Hepatocyte (in vitro differentiated cells): ENCODE measurements around the gene PLCB4. TPM values are rescaled to one million over a fixed set of nuclear protein-coding genes. Genes with fewer than 3 reads are reported as not detected.
A peak's percentile ranks its signal among the peaks of the same experiment; 100 is the strongest.

Source experiments
- DNase-seq: peaks from one replicate; pipeline ENCODE4 v3.0.0-alpha.2; 2016; ENCODE audit warnings: low spot score
- H2AFZ ChIP-seq: fragments of 200-600 bp; sonication (generic); 2 replicates; pipeline ENCODE4 v1.6.0; 2016; ENCODE audit warnings: antibody characterized with exemption, mild to moderate bottlenecking
- H3K27ac ChIP-seq: fragments of 200-600 bp; sonication (generic); 2 replicates; pipeline ENCODE4 v1.5.1; 2016; ENCODE audit warnings: mild to moderate bottlenecking
- H3K27me3 ChIP-seq: fragments of 200-600 bp; sonication (generic); 2 replicates; pipeline ENCODE4 v1.6.1; 2016
- H3K36me3 ChIP-seq: fragments of 200-600 bp; sonication (generic); replicated peaks from 2 replicates; pipeline ENCODE4 v1.5.1; 2016; ENCODE audit warnings: low read depth; ENCODE audit not compliant: insufficient read depth
- H3K4me1 ChIP-seq: fragments of 200-600 bp; sonication (generic); 2 replicates; pipeline ENCODE4 v1.5.1; 2016; ENCODE audit warnings: mild to moderate bottlenecking, moderate library complexity; ENCODE audit not compliant: insufficient read depth
- H3K4me2 ChIP-seq: fragments of 200-600 bp; sonication (generic); 2 replicates; pipeline ENCODE4 v1.6.0; 2016
- H3K4me3 ChIP-seq: fragments of 200-600 bp; sonication (generic); 2 replicates; pipeline ENCODE4 v1.5.1; 2016; ENCODE audit warnings: mild to moderate bottlenecking
- H3K79me2 ChIP-seq: fragments of 200-600 bp; sonication (generic); 2 replicates; pipeline ENCODE4 v1.6.0; 2017; ENCODE audit warnings: mild to moderate bottlenecking
- H3K9me2 ChIP-seq: fragments of 200-600 bp; sonication (generic); replicated peaks from 2 replicates; pipeline ENCODE4 v1.6.0; 2017; ENCODE audit warnings: mild to moderate bottlenecking; ENCODE audit not compliant: insufficient read depth
- H3K9me3 ChIP-seq: fragments of 200-600 bp; sonication (generic); 2 replicates; pipeline ENCODE4 v1.5.1; 2016; ENCODE audit warnings: low read depth, mild to moderate bottlenecking
- H4K20me1 ChIP-seq: fragments of 200-600 bp; sonication (generic); 2 replicates; pipeline ENCODE4 v1.6.0; 2016; ENCODE audit warnings: mild to moderate bottlenecking; ENCODE audit not compliant: insufficient read depth, poor library complexity, severe bottlenecking
- CTCF ChIP-seq: fragments of 200-600 bp; sonication (generic); IDR thresholded peaks from 2 replicates; pipeline ENCODE4 v1.5.1; 2016; ENCODE audit warnings: antibody characterized with exemption, mild to moderate bottlenecking; ENCODE audit not compliant: poor library complexity
- EZH2 ChIP-seq: fragments of 200-600 bp; sonication (generic); IDR thresholded peaks from 2 replicates; pipeline ENCODE4 v1.6.1; 2016; ENCODE audit warnings: antibody characterized with exemption, mild to moderate bottlenecking, borderline replicate concordance
- EZH2phosphoT487 ChIP-seq: fragments of 200-600 bp; sonication (generic); IDR thresholded peaks from one replicate; pipeline ENCODE4 v1.6.1; 2018; ENCODE audit warnings: antibody characterized with exemption, mild to moderate bottlenecking, low read depth, moderate library complexity; ENCODE audit not compliant: unreplicated experiment, severe bottlenecking
- WGBS: methylation state at CpG from one replicate; pipeline ENCODE4 v1.1.6; 2016; ENCODE audit warnings: low lambda C conversion rate; ENCODE audit errors: missing lambda C conversion rate; 5-methylcytosine and 5-hydroxymethylcytosine counted together
- polyA plus RNA-seq: library from polyadenylated mRNA; unstranded; fragments of >200 nt; fragmentation: Nextera tagmentation; extraction: Ambion mirVana; gene quantifications from 2 replicates; pipeline ENCODE4 v1.2.1, GENCODE V29; 2016
- total RNA-seq: library from RNA; depleted of rRNA; stranded (reverse); fragments of >200 nt; gene quantifications from 2 replicates; pipeline ENCODE4 v1.2.3, GENCODE V29; 2014

The PLCB4 gene
- total and polyA plus RNA-seq, 2 experiments from 2014 or later = 6.4 to 15.0 TPM

GRCh38 chr20:9359561-9360308 lies 290.8 kb downstream of the PLCB4 start:
- Histone ChIP-seq H3K4me3 (no peak overlapping the region), H4K20me1 (no peaks in the 10 kb centered on the region), H3K79me2 (no peaks in the 10 kb centered on the region), H3K27me3 (no peaks in the 10 kb centered on the region), H3K9me2 (no peaks in the 10 kb centered on the region), H3K9me3 (no peaks in the 10 kb centered on the region), H3K27ac (no peak overlapping the region), H3K36me3 (no peaks in the 10 kb centered on the region), H3K4me2 (peak overlapping the region; percentile 49), H3K4me1 (no peaks in the 10 kb centered on the region), H2AFZ (no peak overlapping the region)
- 55% methylated on average over 14 of the region's 14 CpGs for WGBS
- TF ChIP-seq CTCF (peak; percentile 68), EZH2phosphoT487 (no peak), EZH2 (no peak)
- peak; percentile 71 for DNase-seq

- no peaks in the 10 kb centered on the region for H3K9me2 ChIP-seq
- 86% methylated on average over 1 of the region's 1 CpG for WGBS
- no peaks in the 10 kb centered on the region for H3K9me3 ChIP-seq
These were observed 291.5 kb downstream of the PLCB4 start for GRCh38 chr20:9360431-9360830.

GRCh38 chr20:9363673-9364072 lies 294.8 kb downstream of the PLCB4 start:
- Histone ChIP-seq H3K4me3 (no peak overlapping the region), H4K20me1 (no peaks in the 10 kb centered on the region), H3K4me1 (no peaks in the 10 kb centered on the region), H3K36me3 (no peaks in the 10 kb centered on the region), H3K27me3 (no peaks in the 10 kb centered on the region), H3K9me3 (no peaks in the 10 kb centered on the region), H3K27ac (no peak overlapping the region), H3K79me2 (no peaks in the 10 kb centered on the region), H2AFZ (no peak overlapping the region), H3K4me2 (no peak overlapping the region), H3K9me2 (no peaks in the 10 kb centered on the region)
- 91% methylated on average over 2 of the region's 2 CpGs for WGBS
- DNase-seq = peak; percentile 11
- no peak for TF ChIP-seq CTCF
- no peak for TF ChIP-seq EZH2phosphoT487
- TF ChIP-seq EZH2 = no peak

More at GRCh38 chr20:9360431-9360830, 291.5 kb downstream of the PLCB4 start:
- TF ChIP-seq CTCF (no peak), EZH2phosphoT487 (no peak), EZH2 (no peak)
- DNase-seq = no peak
- Histone ChIP-seq H2AFZ (no peak overlapping the region), H3K27ac (no peak overlapping the region), H3K4me3 (no peak overlapping the region), H3K27me3 (no peaks in the 10 kb centered on the region), H3K4me2 (no peak overlapping the region), H4K20me1 (no peaks in the 10 kb centered on the region), H3K79me2 (no peaks in the 10 kb centered on the region), H3K4me1 (no peaks in the 10 kb centered on the region), H3K36me3 (no peaks in the 10 kb centered on the region)

GRCh38 chr20:9367328-9367727 lies 298.4 kb downstream of the PLCB4 start:
- no peaks in the 10 kb centered on the region for H3K4me1 ChIP-seq
- H4K20me1 ChIP-seq = no peaks in the 10 kb centered on the region
- H3K27ac ChIP-seq = no peak overlapping the region
- DNase-seq = no peak
- no peaks in the 10 kb centered on the region for H3K36me3 ChIP-seq
- no peak for TF ChIP-seq EZH2phosphoT487
- TF ChIP-seq CTCF = no peak
- no peak for TF ChIP-seq EZH2
- no peaks in the 10 kb centered on the region for H3K79me2 ChIP-seq
- no peak overlapping the region for H2AFZ ChIP-seq
- H3K9me3 ChIP-seq = no peaks in the 10 kb centered on the region
- no peaks in the 10 kb centered on the region for H3K27me3 ChIP-seq
- no peaks in the 10 kb centered on the region for H3K9me2 ChIP-seq
- H3K4me2 ChIP-seq = no peak overlapping the region
- no peak overlapping the region for H3K4me3 ChIP-seq
